ENCODE data around the gene PEG3.

PEG3 gene

DNA sequence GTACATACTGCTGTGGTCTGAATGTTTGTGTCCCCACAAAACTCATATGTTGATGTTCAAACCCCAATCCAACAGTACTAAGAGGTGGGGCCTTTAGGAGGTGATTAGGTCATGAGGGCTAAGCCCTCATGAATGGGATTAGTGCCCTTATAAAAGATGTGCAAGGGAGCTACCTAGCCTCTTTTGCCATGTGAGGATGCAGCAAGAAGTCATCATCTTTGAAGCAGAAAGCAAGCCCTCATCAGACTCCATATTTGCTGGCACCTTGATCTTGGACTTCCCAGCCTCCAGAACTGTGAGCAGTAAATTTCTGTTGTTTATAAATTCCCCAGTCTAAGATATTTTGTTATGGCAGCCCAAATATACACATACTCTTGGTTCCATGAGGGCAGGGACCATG lies 33.9 kb downstream of the PEG3 start:
- no peak for DNase-seq
